H9 (cell line): ENCODE measurements around the gene CDIPT. TPM values are rescaled to one million over a fixed set of nuclear protein-coding genes. Genes with fewer than 3 reads are reported as not detected.
A peak's percentile ranks its signal among the peaks of the same experiment; 100 is the strongest.

ENCODE experiments used
- DNase-seq: peaks from one replicate; pipeline ENCODE4 v3.0.0-alpha.2; 2017
- H2AFZ ChIP-seq: one replicate; pipeline ENCODE4 v1.6.1; 2013; ENCODE audit warnings: mild to moderate bottlenecking, low read length, control low read depth, moderate library complexity
- H2AK5ac ChIP-seq: 2 replicates; pipeline ENCODE4 v1.6.1; 2013; ENCODE audit warnings: low read length, control low read depth, mixed read lengths; ENCODE audit not compliant: insufficient read length
- H2BK120ac ChIP-seq: one replicate; pipeline ENCODE4 v1.6.1; 2013; ENCODE audit warnings: low read depth, mild to moderate bottlenecking, low read length, control low read depth, inconsistent platforms; ENCODE audit not compliant: poor library complexity, severe bottlenecking
- H2BK12ac ChIP-seq: 2 replicates; pipeline ENCODE4 v1.6.1; 2013; ENCODE audit warnings: low read length, control low read depth, mixed read lengths, low read depth; ENCODE audit not compliant: insufficient read length
- H2BK15ac ChIP-seq: 2 replicates; pipeline ENCODE4 v1.6.1; 2013; ENCODE audit warnings: low read depth, low read length, control low read depth
- H2BK20ac ChIP-seq: one replicate; pipeline ENCODE4 v1.6.1; 2013; ENCODE audit warnings: low read depth, mild to moderate bottlenecking, low read length, control low read depth, inconsistent platforms; ENCODE audit not compliant: poor library complexity, severe bottlenecking
- H2BK5ac ChIP-seq: 2 replicates; pipeline ENCODE4 v1.6.1; 2013; ENCODE audit warnings: low read length, control low read depth, mixed read lengths; ENCODE audit not compliant: insufficient read length
- H3K14ac ChIP-seq: 2 replicates; pipeline ENCODE4 v1.6.1; 2013; ENCODE audit warnings: low read length, control low read depth; ENCODE audit not compliant: insufficient read depth
- H3K18ac ChIP-seq: 2 replicates; pipeline ENCODE4 v1.6.1; 2013; ENCODE audit warnings: low read depth, mild to moderate bottlenecking, mixed read lengths, low read length, control low read depth; ENCODE audit not compliant: insufficient read length
- H3K23ac ChIP-seq: 2 replicates; pipeline ENCODE4 v1.6.1; 2013; ENCODE audit warnings: low read length, control low read depth, mixed read lengths, low read depth; ENCODE audit not compliant: insufficient read length
- H3K23me2 ChIP-seq: 2 replicates; pipeline ENCODE4 v1.6.1; 2013; ENCODE audit warnings: low read depth, mild to moderate bottlenecking, mixed read lengths, low read length, control low read depth; ENCODE audit not compliant: insufficient read length, poor library complexity, severe bottlenecking
- H3K27ac ChIP-seq: 2 replicates; pipeline ENCODE4 v1.5.1; 2013; ENCODE audit warnings: low read length, control low read depth, mixed read lengths, low read depth; ENCODE audit not compliant: insufficient read length
- H3K27me3 ChIP-seq: 2 replicates; pipeline ENCODE4 v1.6.1; 2013; ENCODE audit warnings: low read length, control low read depth, inconsistent platforms; ENCODE audit not compliant: insufficient read depth
- H3K4ac ChIP-seq: 2 replicates; pipeline ENCODE4 v1.6.1; 2013; ENCODE audit warnings: low read depth, mild to moderate bottlenecking, control low read depth, inconsistent platforms, low read length, moderate library complexity
- H3K4me1 ChIP-seq: 2 replicates; pipeline ENCODE4 v1.6.1; 2013; ENCODE audit warnings: low read length, control low read depth, inconsistent platforms; ENCODE audit not compliant: insufficient read depth
- H3K4me2 ChIP-seq: 2 replicates; pipeline ENCODE4 v1.6.1; 2013; ENCODE audit warnings: low read length, control low read depth, mixed read lengths; ENCODE audit not compliant: insufficient read length, insufficient read depth
- H3K56ac ChIP-seq: 2 replicates; pipeline ENCODE4 v1.6.1; 2013; ENCODE audit warnings: low read depth, mild to moderate bottlenecking, mixed read lengths, low read length, control low read depth; ENCODE audit not compliant: insufficient read length
- H3K79me1 ChIP-seq: 2 replicates; pipeline ENCODE4 v1.6.1; 2013; ENCODE audit warnings: low read depth, mild to moderate bottlenecking, moderate library complexity, low read length, control low read depth, inconsistent platforms; ENCODE audit not compliant: insufficient read depth, poor library complexity, severe bottlenecking
- H3K79me2 ChIP-seq: 2 replicates; pipeline ENCODE4 v1.6.1; 2013; ENCODE audit warnings: low read length, control low read depth, inconsistent platforms; ENCODE audit not compliant: insufficient read depth
- H3K9ac ChIP-seq: 2 replicates; pipeline ENCODE4 v1.6.1; 2013; ENCODE audit warnings: low read length, control low read depth, mixed read lengths; ENCODE audit not compliant: insufficient read length; ENCODE audit errors: extremely low read depth
- H3K9me3 ChIP-seq: one replicate; pipeline ENCODE4 v1.6.1; 2013; ENCODE audit warnings: low read depth, low read length, inconsistent platforms; ENCODE audit not compliant: control insufficient read depth
- H3T11ph ChIP-seq: one replicate; pipeline ENCODE4 v1.6.1; 2013; ENCODE audit warnings: mild to moderate bottlenecking, low read length, control low read depth, inconsistent platforms
- H4K20me1 ChIP-seq: one replicate; pipeline ENCODE4 v1.6.1; 2013; ENCODE audit not compliant: control insufficient read depth, insufficient read length, insufficient read depth
- H4K5ac ChIP-seq: 2 replicates; pipeline ENCODE4 v1.6.1; 2013; ENCODE audit warnings: low read depth, mild to moderate bottlenecking, mixed read lengths, low read length, control low read depth; ENCODE audit not compliant: insufficient read length
- H4K8ac ChIP-seq: replicated peaks from 2 replicates; pipeline ENCODE4 v1.6.1; 2013; ENCODE audit warnings: low read length, control low read depth, mixed read lengths, low read depth; ENCODE audit not compliant: insufficient read length
- H4K91ac ChIP-seq: 2 replicates; pipeline ENCODE4 v1.6.1; 2013; ENCODE audit warnings: low read depth, mild to moderate bottlenecking, moderate library complexity, mixed read lengths, low read length, control low read depth; ENCODE audit not compliant: insufficient read length
- H3K27ac Mint-ChIP-seq, 3 experiments: 2 replicates in 2 of 3; 3 replicates in 1 of 3; pipeline ENCODE4 v1.8.0; 2020 to 2021; ENCODE audit warnings: mixed read lengths in 3 of 3, mild to moderate bottlenecking in 1 of 3, moderate library complexity in 1 of 3
- H3K27me3 Mint-ChIP-seq: 2 replicates; pipeline ENCODE4 v1.8.0; 2021; ENCODE audit warnings: low read depth, mild to moderate bottlenecking, moderate library complexity, mixed read lengths
- H3K36me3 Mint-ChIP-seq, 3 experiments: 2 replicates in 2 of 3; 3 replicates in 1 of 3; pipeline ENCODE4 v1.8.0; 2020 to 2021; ENCODE audit warnings: low read depth in 3 of 3, mixed read lengths in 3 of 3; ENCODE audit not compliant: insufficient read depth in 1 of 3
- H3K4me1 Mint-ChIP-seq, 2 experiments: 2 replicates each; pipeline ENCODE4 v1.8.0; 2020; ENCODE audit warnings: mixed read lengths in 2 of 2
- H3K4me3 Mint-ChIP-seq, 2 experiments: 2 replicates in 1 of 2; 3 replicates in 1 of 2; pipeline ENCODE4 v1.8.0; 2020 to 2021; ENCODE audit warnings: mild to moderate bottlenecking in 2 of 2, mixed read lengths in 2 of 2, moderate library complexity in 1 of 2
- H3K9me3 Mint-ChIP-seq, 2 experiments: 2 replicates in 1 of 2; 3 replicates in 1 of 2; pipeline ENCODE4 v1.8.0; 2020; ENCODE audit warnings: mild to moderate bottlenecking in 2 of 2, mixed read lengths in 2 of 2, moderate library complexity in 1 of 2
- WGBS: extraction: QIAGEN DNeasy Blood & Tissue Kit; methylation state at CpG from one replicate; pipeline ENCODE4 v1.1.7; 2013; ENCODE audit warnings: missing lambda C conversion rate, low lambda C conversion rate, mixed read lengths; ENCODE audit not compliant: insufficient read length; ENCODE audit errors: extremely low coverage; 5-methylcytosine and 5-hydroxymethylcytosine counted together
- total RNA-seq: library from RNA; stranded (reverse); gene quantifications from 2 replicates; pipeline ENCODE4 v1.2.1, GENCODE V29; 2021
- TF ChIP-seq, protein P1 (sequence below): fragments of 200-600 bp; sonication (generic); conservative IDR thresholded peaks from 3 replicates; pipeline ENCODE4 v1.8.0; 2021; ENCODE audit warnings: antibody characterized with exemption, mild to moderate bottlenecking

The CDIPT gene
- total RNA-seq, 1 experiment from 2014 or later: 70.6 TPM

GRCh38 chr16:29868396-29869009 is 5.5 kb upstream of the CDIPT start:
- H3K27me3 Mint-ChIP-seq: peaks cover 2% of the 10 kb centered on the region
- Histone ChIP-seq H2BK12ac (no peak overlapping the region), H2BK5ac (no peak overlapping the region), H4K5ac (no peak overlapping the region), H3K56ac (no peak overlapping the region), H3K79me2 (no peaks in the 10 kb centered on the region), H3K23ac (no peak overlapping the region), H2BK15ac (no peak overlapping the region), H3K4me2 (no peak overlapping the region), H2AFZ (no peak overlapping the region), H3K9me3 (no peaks in the 10 kb centered on the region), H3K4ac (no peak overlapping the region), H3K23me2 (peaks cover 2% of the 10 kb centered on the region), H2BK120ac (no peak overlapping the region), H3T11ph (no peak overlapping the region), H3K18ac (no peak overlapping the region), H2AK5ac (no peak overlapping the region), H4K8ac (no peak overlapping the region), H3K27me3 (no peaks in the 10 kb centered on the region), H3K14ac (no peak overlapping the region), H3K4me1 (no peaks in the 10 kb centered on the region), H3K79me1 (no peaks in the 10 kb centered on the region), H3K9ac (no peak overlapping the region), H4K91ac (no peak overlapping the region), H4K20me1 (no peaks in the 10 kb centered on the region), H3K27ac (no peak overlapping the region), H2BK20ac (no peak overlapping the region)
- H3K36me3 Mint-ChIP-seq: peaks cover 0 to 13% (median 6%) of the 10 kb centered on the region in 3 experiments; a peak in 4 of 7 replicates
- peak overlapping the region in 1 of 3 experiments; percentile 46; a peak in 1 of 7 replicates for H3K27ac Mint-ChIP-seq
- H3K4me3 Mint-ChIP-seq: no peak overlapping the region
- H3K9me3 Mint-ChIP-seq: no peaks in the 10 kb centered on the region
- TF ChIP-seq, protein P1, sequence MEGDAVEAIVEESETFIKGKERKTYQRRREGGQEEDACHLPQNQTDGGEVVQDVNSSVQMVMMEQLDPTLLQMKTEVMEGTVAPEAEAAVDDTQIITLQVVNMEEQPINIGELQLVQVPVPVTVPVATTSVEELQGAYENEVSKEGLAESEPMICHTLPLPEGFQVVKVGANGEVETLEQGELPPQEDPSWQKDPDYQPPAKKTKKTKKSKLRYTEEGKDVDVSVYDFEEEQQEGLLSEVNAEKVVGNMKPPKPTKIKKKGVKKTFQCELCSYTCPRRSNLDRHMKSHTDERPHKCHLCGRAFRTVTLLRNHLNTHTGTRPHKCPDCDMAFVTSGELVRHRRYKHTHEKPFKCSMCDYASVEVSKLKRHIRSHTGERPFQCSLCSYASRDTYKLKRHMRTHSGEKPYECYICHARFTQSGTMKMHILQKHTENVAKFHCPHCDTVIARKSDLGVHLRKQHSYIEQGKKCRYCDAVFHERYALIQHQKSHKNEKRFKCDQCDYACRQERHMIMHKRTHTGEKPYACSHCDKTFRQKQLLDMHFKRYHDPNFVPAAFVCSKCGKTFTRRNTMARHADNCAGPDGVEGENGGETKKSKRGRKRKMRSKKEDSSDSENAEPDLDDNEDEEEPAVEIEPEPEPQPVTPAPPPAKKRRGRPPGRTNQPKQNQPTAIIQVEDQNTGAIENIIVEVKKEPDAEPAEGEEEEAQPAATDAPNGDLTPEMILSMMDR: no peak
- DNase-seq: no peak
- peaks cover 3 to 4% of the 10 kb centered on the region in 2 experiments; a peak in 2 of 4 replicates for H3K4me1 Mint-ChIP-seq
- WGBS: no CpG with 5 or more reads among the region's 8 CpGs
